Measurements from ENCODE around the gene TTLL11.

Gene TTLL11

DNA sequence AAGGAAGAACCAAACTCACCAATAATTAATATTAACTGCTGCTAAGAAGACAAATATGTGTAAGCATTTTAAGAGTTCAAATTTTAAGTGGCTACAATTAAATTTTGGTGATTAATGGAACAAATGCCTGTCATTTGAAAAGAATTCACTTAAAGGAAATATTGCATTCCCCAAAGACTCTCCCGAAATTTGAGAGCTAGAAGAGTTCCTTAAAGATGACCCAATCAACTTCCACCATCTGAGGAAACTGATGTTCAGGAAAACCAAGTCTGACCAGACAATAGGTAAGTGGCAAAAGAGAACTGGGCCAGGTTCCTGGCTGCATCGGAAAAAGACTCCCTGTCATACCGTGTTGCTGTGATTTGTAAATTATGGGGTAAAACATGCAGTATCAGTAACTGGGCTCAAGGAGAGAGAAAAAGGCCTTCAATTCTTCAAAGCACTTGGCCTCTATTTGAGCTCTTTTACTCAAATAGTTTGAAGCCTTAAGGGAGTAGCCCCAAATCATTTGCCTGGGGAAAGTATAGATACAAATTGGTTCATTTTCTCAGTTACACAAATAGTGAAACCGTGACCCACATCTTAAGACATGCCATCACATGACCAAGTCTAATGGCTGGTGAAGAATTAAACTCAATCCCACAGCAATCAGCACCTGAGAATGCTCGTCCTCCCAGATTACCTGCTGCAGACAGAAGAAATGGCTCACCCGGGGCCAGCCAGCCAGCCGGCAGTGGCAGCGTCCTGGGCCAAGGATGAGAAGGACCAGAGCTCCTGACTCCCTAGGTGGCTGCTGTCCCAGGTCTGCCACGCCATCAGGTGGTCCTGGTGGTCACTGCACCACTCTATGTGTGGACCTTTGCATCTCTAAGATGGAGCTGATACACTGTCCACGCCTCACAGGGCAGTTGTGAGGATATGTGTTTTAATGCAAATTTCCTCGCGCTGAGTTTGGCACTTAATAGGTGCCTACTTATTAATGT lies 162.9 kb downstream of the TTLL11 start:
- peak in 1 of 2 experiments; percentile 40 for DNase-seq

- peak; percentile 21 to 74 for DNase-seq
Measured at GRCh38 chr9:121927636-121928035, 165.5 kb downstream of the TTLL11 start.

DNA sequence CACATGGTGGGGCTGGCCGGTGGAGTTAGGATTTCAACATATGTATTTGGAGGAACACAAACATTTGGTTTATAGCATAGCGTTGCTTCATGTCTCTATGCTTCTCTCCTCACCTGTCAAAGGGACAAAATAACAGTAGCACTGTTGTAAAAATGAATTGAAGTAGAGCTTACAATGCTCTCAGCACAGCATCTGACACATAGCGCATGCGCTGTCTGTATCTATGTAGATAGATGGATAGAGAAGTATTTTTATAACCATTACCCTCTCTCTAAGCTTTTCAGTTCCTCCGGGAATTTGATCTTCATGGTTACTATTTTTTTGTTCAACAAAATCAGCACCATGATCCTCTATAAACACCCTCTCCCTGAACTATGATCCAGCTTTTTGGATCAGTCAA lies 166.0 kb downstream of the TTLL11 start:
- no peak for DNase-seq

DNA sequence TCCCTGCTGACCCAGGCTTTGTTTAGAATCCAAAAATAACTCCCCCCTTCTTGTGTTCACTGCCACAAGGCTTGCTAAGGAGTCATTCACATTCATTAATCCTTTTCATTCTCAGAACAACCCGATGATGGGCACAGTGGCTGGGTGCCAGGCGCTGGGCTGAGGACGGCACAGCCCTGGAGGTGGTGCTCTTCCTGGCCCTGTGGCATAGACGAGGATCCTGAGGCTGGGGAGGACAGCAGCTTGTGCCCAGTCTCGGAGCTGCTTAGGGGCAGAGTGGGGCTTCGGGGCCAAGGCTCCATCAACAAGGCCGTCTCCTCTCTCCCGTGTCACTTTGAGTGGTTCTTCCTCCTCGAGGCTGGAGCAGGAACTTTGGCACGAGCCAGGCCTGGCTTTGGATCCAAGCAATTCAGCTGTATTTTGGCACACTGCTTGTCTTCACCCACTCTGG lies 166.7 kb downstream of the TTLL11 start:
- DNase-seq, result no peak

- DNase-seq, result no peak
Measured at GRCh38 chr9:121925935-121926334, 167.2 kb downstream of the TTLL11 start.

GRCh38 chr9:121924700-121925099 lies 168.4 kb downstream of the TTLL11 start:
- DNase-seq, result no peak

GRCh38 chr9:121921444-121921843 lies 171.7 kb downstream of the TTLL11 start:
- peak; percentile 96 to 99 for DNase-seq

- DNase-seq, result no peak
Measured at GRCh38 chr9:121917375-121918335, 175.5 kb downstream of the TTLL11 start.

GRCh38 chr9:121915304-121915625 lies 177.8 kb downstream of the TTLL11 start:
- no peak for DNase-seq

- DNase-seq, result peak in 1 of 2 experiments; percentile 76
Measured at GRCh38 chr9:121914604-121915303, 178.4 kb downstream of the TTLL11 start.

DNA sequence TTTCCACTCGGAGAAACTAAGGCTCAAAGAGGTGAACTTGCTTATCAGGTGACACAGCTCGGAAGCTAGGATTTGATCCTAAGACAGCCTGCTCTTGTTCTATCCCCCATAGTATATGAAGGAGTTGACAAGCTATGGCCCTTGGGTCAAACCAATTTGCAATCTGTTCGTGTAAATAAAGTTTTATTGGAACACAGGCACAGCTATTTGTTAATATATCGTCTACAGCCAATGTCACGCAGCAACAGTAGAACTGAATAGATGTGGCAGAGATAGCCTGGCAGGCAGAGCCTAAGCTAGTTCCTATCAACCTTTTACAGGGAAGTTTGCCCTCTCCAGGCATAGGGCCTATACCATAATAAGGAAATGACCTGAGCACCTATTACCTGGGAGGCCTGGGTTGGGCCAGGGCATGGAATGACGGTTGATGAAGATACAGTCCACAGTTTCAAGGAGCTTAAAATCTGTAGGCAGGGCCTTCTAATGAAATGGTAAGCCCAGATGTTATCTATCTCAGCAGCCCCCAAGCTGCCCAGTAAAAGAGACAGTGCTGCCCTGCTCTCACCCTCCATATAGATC lies 179.0 kb downstream of the TTLL11 start:
- no peak for DNase-seq

DNA sequence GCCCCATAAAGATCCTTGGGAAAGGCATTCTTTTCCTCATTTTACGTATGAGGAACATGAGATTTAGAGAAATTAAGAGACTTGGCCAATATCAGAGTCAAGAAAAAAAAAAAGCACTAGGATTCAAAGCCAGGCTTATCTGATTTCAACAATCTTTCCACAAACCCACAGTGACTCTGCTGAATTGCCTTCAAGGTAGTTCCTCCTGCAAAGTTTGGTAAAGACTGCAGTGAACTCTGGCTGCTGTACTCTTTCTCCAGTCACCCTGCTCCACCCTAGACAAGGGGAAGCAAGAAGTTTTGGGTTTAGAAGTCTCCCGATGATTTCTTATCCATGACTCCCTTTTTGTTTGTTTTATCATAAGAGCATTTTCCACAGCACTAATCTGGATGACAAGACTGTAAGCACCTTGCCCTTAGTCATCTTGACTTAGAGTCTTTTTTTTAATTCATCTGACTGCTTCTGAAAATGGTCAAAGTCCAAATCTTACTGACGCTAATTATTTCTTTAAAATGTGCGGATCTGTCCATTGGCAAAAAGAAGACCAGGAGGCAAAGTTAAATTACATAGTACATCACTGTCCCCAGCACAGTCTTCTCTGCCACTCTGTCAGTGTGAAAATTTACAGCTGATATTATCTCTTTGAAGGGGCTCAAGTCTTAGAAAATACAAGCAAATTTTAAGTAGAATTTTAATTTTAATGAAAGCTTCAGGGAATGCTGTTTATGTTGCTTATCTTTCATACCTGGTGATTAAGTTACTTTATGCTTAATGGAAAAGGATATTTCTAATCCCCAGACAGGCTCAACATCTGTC lies 180.1 kb downstream of the TTLL11 start:
- DNase-seq, result no peak

DNA sequence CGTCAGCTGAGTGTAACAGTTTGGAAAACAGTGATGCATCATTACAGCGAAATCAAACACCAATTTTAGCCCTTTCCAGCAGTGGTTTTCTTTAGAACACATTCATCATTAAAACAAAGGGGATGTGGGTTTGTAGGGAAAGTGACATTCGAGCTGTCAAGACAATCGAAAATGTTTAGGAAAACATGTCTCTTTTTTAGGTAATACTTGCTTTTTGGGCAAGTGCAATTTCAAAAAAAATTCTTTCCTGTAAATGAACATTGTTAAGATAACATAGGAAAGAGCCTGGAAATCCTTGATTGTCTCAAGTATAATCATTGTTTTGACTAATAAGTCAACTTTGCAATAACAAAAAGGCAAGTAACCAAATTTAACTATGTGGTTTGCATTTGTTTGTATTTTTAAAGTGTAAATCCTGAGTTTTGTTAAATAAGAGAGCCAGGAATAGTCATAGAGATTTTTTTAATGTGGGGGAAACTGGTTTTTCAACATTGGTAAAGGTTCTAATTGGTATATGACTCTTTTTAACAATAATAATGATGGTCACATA lies 182.5 kb downstream of the TTLL11 start:
- DNase-seq, result no peak

GRCh38 chr9:121909111-121909510 lies 184.0 kb downstream of the TTLL11 start:
- no peak for DNase-seq

GRCh38 chr9:121906074-121906870 lies 186.8 kb downstream of the TTLL11 start:
- no peak for DNase-seq

GRCh38 chr9:121902461-121903135 lies 190.5 kb downstream of the TTLL11 start:
- no peak for DNase-seq

DNA sequence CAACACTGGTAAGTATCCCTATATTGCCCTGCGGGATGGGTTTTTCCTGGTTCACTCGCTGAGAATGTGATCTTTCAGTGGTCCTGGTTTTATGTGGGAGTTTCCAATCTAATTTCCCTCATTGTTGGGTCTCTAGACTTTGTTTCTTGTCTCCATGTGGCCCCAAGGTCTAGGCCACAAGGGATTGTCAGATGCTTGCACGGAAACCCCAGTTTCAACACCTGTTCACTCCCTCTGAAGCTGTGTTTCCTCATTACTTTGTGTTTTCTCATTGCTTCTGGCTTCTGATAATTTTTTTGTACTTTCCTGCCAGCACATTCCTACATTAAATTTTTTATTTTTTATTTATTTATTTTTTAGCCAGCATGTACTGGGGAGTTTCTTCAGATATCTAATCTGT lies 191.5 kb downstream of the TTLL11 start:
- DNase-seq, result no peak

- no peak for DNase-seq
Measured at GRCh38 chr9:121900163-121900562, 192.9 kb downstream of the TTLL11 start.

DNA sequence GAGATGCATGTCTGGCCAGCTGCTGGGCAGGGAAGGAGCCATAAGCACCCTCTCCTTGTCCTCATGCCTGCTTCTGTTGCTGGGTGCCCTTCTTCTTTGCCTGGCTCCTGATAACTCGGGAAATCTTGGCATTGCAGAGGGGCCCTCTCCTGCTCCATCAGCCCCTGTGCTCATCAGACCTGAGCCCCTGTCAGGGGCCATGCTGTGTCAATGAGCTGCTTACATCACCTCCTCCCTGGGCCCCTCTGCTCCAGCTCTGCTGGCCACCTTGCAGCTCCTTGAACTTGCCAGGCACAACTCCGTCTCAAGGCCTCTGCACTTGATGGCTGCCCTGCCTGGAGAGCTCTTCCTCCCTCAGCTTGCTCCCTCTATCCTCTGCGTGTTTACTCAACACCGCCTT lies 194.3 kb downstream of the TTLL11 start:
- DNase-seq, result no peak

GRCh38 chr9:121897140-121897539 lies 196.0 kb downstream of the TTLL11 start:
- no peak for DNase-seq

Measured in NCI-H524 (cell line).